Right lobe of liver (tissue), 4 donors: ENCODE data around the gene WNT9B.

ENCODE experiments used
- CTCF ChIP-seq, 4 donors: fragments of 200-600 bp in 3 of 4; fragments of 450-650 bp in 1 of 4; IDR thresholded peaks; one replicate each; pipeline versions ENCODE4 v1.5.1 to v1.8.0; 2016 to 2022; ENCODE audit warnings: antibody characterized with exemption in 4 of 4, mild to moderate bottlenecking in 2 of 4
- POLR2A ChIP-seq: fragments of 450-650 bp; IDR thresholded peaks from one replicate; pipeline ENCODE4 v1.6.1; 2017; ENCODE audit warnings: antibody characterized with exemption, mild to moderate bottlenecking
- donor health status: DM: no; HTN: no; CAD: no.
- donor health status: DM: no; HTN: no; CAD: no.
- donor health status: DM: no; HTN: yes; CAD: no.

DNA sequence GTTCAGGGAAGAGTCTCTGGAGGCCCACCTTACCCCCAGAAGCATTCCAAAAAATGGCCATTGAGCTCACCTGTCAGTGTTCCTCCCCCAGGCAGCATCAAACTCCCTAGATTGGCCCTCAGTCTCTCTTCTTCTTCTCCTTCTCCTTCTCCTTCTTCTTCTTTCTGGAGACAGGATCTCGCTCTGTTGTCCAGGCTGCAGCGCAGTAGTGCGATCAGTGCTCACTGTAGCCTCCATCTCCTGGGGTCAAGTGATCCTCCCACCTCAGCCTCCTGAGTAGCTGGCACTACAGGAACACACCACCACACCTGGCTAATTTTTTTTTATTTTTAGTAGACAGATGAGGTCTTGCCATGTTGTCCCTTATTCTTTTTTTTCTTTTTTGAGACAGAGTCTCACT is 16.5 kb upstream of the WNT9B start:
- no peak for TF ChIP-seq CTCF (IDR thresholded peaks at IDR 0.05)
- no peak for TF ChIP-seq POLR2A
